DMS 273 (cell line): ENCODE measurements around the gene SNX32.

Experiments used
- DNase-seq: peaks from one replicate; lab custom pipeline; 2025; ENCODE audit not compliant: unreplicated experiment; lab: John Stamatoyannopoulos, UW

Gene SNX32

DNA sequence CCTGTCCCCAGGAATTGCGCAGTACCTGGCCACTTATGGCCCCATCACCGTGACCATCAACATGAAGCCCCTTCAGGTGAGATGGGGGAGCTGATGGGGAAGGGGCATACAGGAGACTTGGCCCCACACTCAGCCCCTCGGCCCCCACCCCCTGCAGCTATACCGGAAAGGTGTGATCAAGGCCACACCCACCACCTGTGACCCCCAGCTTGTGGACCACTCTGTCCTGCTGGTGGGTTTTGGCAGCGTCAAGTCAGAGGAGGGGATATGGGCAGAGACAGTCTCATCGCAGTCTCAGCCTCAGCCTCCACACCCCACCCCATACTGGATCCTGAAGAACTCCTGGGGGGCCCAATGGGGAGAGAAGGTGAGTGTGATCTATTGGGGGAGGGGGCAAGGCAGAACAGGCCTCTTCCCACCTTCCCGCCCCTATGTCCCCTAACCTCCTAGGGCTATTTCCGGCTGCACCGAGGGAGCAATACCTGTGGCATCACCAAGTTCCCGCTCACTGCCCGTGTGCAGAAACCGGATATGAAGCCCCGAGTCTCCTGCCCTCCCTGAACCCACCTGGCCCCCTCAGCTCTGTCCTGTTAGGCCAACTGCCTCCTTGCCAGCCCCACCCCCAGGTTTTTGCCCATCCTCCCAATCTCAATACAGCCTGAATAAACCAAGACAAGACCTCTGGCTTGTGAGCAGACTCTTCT is 49.4 kb downstream of the SNX32 start:
- no peak for DNase-seq

DNA sequence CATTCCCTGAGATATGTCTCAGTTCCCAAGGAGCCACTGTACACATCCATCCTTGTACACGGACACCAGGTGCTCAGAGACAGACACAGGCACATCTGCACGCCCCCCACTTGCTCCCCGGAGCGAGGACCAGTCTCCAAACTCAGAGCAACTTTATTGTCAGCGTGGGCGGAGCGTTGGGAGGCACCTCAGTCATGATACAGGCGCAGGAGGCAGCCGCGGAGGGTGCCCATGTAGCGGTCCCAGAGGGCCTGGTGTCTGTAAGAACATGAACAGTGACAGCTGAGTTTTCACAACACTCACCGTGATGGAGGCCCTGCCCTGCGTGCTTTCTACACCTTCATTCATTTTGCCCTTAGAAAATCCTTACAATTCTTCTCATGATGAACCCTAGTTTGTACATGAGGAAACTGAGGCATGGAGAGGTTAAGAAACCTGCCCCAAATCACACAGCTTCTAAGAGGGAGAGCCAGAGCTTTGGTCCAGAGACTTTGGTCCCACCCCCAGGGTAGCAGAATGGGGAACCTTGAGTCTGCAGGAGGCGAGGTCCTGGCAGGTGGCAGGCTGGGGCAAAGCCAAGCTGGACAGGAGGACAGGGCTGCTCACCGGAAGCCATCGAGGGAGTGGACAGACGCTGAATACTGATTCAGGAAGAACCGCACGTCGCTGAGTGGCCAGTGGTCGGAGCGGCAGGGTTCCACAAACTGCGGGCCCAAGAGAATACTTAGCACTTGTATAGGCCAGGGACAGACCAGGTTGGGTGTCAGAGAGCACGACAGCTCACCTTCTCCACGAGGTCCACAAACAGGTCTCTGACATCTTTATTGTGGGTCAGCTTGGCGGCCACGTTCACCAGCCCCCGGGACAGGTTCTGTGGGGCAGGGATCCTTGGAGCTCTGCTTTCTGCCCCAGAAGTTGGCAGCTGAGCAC is 50.3 kb downstream of the SNX32 start:
- DNase-seq, result no peak

DNA sequence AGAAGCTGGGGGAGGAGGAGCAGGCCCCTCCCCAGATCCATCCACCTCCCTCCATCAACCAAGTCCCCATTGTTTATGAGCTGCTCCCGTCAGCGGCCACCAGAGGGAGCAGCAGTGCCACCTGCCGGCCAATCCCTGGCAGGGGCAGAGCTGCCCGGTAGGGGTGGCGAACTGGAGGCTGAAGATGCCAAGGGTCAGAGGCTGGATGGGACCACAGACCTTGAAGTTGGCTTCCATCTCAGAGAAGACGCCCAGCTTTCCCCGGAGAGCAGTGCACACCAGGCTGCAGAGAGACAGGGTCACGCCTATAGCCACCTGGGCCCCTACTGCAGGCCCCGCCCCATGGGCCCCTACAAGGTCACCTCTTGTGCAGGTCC is 50.9 kb downstream of the SNX32 start:
- peak; percentile 81 for DNase-seq

DNA sequence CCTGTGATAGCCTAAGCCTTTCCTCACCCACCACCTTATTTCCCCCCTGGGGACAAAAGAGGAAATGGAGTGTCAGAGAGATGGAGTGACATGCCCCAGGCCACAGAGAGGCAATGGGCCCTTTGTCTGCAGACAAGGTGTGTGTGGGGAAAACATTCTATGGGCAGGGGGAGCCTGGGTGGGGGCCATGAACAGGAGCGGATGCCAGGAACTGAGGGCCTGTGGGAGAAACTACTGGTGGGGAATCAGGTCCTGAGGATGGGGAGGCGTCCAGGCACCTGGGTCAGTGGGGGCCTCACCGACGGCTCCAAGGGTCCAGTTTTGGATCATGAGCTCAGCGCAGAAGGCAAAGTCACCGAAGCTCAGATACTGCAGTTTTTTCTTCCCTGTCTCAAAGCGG is 51.5 kb downstream of the SNX32 start:
- no peak for DNase-seq

DNA sequence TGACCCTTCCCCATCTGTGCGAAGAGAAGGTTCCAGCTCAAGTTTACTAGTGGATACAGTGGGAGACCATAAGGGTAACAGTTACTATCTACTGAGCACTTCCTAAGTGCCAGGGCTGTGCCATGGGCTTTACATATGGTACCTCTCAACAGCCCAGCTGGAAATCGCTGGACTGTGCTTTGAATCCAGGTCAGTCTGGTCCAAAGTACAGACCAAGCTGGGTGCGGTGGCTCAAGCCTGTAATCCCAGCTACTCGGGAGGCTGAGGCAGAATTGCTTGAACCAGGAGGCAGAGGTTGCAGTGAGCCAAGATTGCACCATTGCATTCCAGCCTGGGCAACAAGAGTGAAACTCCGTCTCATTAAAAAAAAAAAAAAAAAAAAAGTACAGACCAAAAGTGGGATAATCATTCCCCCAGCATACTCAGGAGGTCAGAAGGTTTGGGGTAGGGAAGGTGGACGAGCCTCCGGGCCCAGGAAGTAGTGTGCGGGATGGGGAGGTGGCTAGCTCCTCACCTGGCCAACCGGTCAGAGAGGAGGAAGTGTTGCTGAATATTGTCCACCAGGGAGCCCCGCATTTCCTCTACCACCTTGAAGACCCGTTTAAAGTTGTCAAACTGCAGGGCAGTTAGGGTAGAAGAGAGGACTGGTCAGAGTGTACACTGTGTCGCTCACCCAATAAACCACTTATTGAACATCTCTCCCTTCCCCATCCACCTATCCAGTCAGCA is 52.2 kb downstream of the SNX32 start:
- DNase-seq, result no peak

DNA sequence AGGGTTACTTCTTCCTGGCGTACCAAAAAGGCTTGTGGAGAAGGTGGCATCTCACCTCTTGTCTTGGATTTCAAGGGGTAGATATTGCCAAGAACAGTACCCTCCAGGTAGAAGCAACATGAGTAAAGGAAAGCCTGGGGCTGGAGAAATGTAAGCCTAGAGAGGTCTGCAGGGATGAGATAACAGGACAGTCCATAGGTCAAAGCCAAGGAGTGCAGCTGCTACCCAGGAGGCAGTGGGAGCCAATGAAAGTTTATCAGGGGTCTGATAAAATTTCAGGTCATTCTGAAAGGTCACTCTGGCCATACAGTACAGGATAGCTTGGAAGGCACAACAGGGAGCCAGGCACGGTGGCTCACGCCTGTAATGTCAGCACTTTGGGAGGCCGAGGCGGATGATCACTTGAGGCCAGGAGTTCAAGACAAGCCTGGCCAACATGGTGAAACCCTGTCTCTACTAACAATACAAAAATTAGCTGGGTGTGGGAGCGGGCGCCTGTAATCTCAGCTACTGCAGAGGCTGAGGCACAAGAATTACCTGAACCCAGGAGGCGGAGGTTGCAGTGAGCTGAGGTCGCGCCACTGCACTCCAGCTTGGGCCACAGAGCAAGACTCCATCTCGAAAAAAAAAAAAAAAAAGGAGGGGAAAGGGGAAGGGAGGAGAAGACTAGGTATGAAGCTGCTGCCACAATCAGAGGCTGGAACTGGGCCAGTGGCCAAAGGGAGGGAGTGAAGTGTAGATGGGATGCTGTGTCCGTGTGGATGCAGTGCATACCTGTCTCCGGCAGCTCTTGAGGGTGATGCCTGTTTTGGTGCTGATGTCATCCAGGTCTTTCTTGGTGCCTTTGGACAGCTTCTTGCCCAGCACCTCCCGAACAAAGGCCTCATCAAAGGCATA is 53.3 kb downstream of the SNX32 start:
- DNase-seq, result no peak

DNA sequence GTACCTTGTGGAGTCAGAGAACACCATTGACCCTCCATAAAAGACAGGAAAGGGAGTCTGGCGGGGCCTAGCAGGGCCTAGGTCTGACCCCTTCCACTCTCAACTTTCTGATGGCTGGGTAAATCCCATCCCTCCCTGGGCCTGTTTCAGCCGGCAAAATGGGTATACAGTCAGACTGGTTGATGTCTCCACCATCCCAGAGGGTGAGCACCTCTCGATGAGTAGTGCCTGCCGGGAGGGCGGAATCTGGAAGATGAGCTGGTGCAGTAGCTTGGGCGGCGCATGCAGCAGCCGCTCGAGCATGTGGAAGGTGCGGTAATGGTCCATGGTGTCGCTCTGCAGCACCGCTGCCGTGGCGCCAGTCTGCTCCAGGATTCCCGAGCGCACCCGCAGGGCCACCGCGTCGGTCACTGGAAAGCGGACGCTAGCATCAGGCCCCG is 54.0 kb downstream of the SNX32 start:
- DNase-seq, result peak; percentile 79

DNA sequence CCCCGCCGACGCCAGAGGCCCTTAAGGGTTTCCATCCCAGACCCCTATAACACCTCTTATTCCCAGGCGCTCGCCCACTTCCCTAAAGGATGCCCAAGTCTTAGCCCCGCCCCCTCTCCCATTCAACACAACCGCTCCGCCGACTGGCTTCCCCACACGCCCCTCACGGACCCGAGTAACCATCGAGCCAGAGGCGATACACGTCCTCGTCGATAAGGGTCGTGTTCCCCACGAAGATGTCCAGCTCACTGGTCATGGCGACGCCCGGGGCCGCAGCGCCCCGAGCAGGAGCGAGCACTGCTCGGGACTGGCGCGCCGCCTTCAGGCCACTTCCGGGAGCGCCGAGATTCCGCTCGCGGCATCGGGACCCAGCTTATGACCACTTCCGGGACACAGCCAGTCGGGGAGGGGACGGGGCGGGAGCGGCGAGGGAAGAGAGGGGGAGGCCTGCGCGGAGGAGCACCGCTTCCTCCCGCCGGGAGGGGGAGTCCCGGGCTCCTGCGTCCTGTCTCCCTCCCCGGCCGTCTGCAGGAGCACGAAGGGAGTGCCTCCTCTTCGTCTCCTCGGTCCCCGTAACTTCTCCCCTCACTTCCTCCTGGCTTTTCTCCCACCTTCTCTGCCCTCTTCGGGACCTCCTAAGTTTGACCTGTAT is 54.5 kb downstream of the SNX32 start, which contains the start of gene FIBP:
Gene FIBP (minus strand): TSS at position 309 of the 652 bp plus-strand sequence. CDS start 53 bp downstream, at position 256.
- peak; percentile 97 for DNase-seq

DNA sequence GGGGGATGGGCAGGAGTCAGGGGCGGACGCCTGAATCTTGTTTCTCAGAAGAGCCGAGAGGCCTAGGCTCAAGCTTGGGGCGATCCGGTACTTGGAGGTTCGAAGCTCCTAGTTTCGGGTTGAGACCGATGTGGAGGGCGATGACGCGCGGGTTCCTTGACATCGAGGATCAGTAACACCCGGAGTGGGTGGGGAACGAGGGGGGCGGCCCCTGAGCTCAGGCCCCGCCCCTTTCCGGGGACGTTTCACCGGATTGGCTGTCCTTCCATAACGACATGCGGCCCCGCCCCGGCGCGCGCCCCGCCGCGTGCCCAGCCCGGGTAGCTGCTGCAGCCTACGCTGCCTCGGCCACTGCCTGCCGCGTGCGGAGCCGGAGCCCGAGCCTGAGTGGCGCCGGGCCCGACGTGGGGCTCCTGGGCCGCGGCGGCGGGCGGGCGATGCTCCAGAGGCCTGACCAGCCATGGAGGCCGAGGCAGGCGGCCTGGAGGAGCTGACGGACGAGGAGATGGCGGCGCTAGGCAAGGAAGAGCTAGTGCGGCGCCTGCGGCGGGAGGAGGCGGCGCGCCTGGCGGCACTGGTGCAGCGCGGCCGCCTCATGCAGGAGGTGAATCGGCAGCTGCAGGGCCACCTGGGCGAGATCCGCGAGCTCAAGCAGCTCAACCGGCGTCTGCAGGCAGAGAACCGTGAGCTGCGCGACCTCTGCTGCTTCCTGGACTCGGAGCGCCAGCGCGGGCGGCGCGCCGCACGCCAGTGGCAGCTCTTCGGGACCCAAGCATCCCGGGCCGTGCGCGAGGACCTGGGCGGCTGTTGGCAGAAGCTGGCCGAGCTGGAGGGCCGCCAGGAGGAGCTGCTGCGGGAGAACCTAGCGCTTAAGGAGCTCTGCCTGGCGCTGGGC is 56.8 kb downstream of the SNX32 start, which contains the start of gene CCDC85B:
Gene CCDC85B (plus strand): TSS at position 350 of the 895 bp plus-strand sequence. CDS start 111 bp downstream, at position 461.
- DNase-seq, result peak; percentile 96

DNA sequence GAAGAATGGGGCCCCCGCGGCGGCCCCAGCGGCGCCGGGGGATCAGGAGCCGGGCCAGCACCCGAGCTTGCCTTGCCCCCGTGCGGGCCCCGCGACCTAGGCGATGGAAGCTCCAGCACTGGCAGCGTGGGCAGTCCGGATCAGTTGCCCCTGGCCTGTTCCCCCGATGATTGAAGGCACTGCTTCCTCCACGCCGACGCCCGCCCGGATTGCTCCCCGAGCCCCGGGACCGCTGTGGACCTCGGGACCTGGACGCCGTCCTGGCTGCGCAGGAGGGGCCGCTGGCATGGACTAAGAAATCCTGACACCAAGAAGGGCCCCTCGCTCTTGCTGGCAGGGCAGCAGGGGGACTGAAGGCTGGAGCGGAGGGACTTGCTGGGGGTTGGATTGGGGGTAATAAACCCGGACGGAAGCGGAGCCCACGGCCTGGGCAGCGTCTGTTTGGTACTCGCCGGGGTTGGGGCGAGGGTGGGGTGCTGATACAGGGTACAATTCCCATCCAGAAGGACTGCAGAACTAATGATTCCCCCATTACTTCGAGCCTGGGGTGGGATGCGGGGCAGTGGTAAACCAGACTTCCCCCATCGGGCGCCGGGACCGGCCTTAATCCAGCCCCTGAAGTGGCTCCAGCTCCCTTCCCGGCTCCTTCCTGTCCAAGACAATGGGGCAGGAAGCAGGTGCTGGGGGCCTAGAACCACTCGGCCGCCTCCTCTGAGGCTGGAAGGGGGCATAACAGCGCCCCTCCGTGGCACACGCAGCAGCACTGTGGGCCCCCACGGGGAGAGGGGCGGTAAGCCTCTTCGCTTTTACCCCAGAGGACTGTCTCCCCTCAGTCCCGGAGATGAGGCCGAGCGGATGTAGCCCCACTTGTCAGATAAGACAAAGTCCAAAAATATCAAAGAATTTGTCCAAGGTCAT is 57.7 kb downstream of the SNX32 start:
- DNase-seq, result peak; percentile 64

DNA sequence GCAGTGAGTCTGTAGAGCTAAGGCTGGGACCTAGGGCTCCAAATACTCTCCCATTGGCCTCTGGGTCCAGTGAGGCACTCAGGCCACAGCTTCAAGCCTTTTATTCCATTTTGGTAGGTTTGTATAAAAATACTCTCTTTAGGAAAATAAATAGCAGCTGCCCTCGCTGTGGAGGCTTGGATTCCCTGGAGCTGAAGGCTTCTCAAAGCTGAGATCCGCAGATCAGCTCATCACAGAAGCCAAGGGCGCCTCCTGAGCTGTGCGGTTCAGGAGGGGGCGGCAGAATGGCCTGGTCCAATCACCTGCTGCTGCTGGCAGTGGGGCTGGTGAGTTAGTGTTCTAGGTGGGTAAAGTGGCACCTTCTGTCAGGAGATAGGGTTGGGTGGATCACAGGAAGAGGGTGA is 58.4 kb downstream of the SNX32 start:
- peak; percentile 47 for DNase-seq

DNA sequence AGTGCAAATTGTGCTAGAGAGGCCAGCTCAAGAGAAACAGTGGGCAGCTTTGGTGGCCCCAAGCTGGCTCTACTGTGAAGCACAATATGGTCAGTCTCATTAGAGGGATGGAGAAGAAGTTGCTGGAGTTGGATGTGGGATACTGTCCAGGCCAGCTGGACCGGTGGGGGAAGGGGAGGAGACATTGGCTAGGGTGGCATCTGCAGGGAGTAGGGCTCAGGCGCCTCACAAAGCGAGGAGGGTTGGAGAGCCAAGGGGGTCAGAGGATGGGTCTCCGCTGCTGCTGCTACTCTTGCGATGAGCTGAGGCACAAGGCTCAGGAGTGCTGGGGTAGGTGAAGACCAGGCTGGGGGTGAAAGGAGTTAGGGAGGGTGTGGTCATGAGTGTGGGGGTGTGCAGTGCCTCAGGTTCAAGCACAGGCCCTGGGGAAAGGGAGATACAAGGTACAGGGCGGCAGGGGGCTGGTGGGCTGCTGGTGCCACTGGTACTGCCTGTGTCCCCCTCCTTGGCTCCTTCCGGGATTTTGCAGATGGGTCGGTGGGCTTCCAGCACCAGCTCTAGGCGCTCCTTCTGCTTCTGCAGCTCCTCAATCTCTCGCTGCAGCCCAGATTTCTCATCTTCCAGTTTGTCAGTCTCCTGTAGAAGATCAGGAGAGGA is 59.0 kb downstream of the SNX32 start:
- peak; percentile 40 for DNase-seq

DNA sequence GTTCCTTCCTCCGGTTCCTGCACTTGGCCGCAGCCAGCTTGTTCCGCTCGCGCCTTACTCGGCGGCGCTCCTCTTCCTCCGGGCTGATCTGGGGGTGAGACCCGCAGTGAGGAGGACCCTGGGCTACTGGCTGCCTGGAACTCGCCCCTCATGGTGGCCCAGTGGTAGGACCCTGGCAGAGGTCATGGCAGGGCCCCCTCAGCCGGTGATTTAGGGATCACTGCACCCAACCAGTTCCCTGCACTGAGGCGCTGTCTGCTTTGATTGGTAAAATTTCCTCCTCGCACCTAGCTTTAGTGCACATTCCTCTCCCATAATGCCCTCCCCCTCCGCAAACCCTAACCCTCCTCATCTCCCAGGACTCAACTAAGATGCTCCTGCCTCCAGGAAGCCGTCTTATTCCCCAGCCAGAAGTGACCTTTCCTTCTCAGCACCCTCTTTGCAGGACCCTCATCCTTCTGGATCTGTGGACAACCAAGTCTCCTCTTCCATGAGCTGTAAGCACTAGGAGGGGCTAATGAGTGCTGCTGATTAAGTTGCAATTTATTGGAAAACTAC is 60.4 kb downstream of the SNX32 start:
- no peak for DNase-seq

DNA sequence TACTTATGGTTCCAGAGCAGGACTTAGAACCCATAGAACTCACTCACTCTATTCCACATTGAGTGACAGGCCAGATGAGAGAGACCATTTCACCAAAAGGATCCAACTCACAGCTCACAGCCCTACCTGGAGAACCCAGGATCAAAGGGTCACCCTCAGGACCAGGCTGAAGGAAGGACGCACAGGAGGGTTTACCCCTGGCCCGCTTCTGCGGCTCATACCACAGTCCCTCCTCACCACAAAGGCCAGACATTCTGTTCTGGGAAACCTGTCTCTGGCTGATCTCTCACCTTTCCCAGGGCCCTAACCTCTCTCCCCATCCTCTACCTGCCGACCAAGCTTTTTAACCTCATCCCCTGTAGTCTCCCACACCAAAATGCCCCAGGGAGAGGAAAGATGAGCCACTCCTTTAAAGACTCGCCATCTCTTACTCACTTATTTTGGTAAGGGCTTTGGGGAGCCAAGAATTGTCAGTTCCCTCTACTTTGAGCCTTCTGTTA is 61.8 kb downstream of the SNX32 start:
- DNase-seq, result no peak

DNA sequence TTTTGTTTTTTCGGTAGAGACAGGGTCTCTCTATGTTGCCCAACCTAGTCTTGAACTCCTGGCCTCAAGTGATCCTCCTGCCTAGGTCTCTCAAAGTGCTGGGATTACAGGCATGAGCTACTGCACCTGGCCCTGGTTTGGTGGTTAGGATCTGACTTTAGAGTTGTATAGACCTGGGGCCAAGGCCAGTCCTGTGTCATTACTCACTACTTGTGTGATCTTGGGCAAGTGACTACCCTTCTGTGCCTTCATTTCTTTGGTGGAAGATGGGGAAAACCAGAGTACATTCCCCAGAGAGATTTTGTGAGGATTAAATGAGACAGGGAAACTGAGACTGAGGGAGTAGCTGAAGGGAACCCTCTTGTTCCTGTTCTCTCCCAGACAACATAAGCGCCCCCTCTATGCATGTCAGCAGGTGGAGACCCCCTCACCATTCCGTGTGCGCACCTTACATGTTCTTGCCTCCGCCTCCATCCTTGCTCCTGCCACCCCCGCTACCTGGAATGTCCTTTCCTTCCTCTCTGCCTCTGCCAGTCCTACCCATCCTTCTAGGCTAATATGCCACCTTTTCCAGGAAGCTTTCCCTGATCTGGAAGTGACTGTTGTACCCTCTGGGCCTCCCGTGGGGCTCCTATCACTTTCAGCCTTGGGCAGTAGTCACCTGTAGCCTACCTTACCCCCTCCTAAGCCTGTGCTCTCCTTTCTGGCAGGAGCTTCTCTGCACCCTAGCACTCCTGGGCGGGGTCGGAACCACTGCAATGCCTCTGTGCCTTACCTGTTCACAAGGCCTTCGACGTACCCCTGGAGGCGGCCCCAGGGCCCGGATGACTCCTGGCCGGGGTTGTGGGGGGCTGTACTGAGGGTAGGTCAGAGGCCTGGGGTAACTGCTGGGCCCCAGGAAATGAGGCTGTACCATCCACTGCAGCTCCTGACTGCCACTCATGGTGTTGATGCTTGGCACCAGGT is 62.6 kb downstream of the SNX32 start:
- DNase-seq, result no peak
